Occipital lobe (tissue), 2 donors: ENCODE measurements around the gene USH2A. TPM values are rescaled to one million over a fixed set of nuclear protein-coding genes. Genes with fewer than 3 reads are reported as not detected.
"Not testable (repeated sequence)": the region's sequence is repeated elsewhere in the genome, so short reads cannot be mapped to it uniquely, and the experiment has no call there.

Source experiments
- DNase-seq: peaks from one replicate; lab custom pipeline; 2025; lab: John Stamatoyannopoulos, UW
- total RNA-seq: library from RNA; depleted of rRNA; stranded (reverse); fragments of >200 nt; gene quantifications from one replicate; pipeline ENCODE4 v1.2.3, GENCODE V29; 2014

USH2A gene
- total RNA-seq, 1 donor from 2014 or later = 1.1 TPM

GRCh38 chr1:216200941-216201340 is 222.3 kb downstream of the USH2A start:
- DNase-seq = no peak

- DNase-seq = no peak
Observed at GRCh38 chr1:216194721-216195120, 228.5 kb downstream of the USH2A start.

GRCh38 chr1:216193839-216194443 is 229.3 kb downstream of the USH2A start:
- DNase-seq = no peak

GRCh38 chr1:216190438-216190837 is 232.8 kb downstream of the USH2A start:
- DNase-seq = no peak

- no peak for DNase-seq
Observed at GRCh38 chr1:216186816-216187215, 236.4 kb downstream of the USH2A start.

GRCh38 chr1:216186141-216186540 is 237.1 kb downstream of the USH2A start:
- no peak for DNase-seq

- no peak for DNase-seq
Observed at GRCh38 chr1:216184126-216184680, 239.0 kb downstream of the USH2A start.

GRCh38 chr1:216183454-216183853 is 239.8 kb downstream of the USH2A start:
- no peak for DNase-seq

GRCh38 chr1:216183007-216183406 is 240.2 kb downstream of the USH2A start:
- DNase-seq = no peak

- DNase-seq = no peak
Observed at GRCh38 chr1:216181590-216181989, 241.7 kb downstream of the USH2A start.

GRCh38 chr1:216178281-216178680 is 245.0 kb downstream of the USH2A start:
- DNase-seq = no peak

- no peak for DNase-seq
Observed at GRCh38 chr1:216176970-216177369, 246.3 kb downstream of the USH2A start.

GRCh38 chr1:216175714-216176113 is 247.5 kb downstream of the USH2A start:
- DNase-seq = no peak

- no peak for DNase-seq
Observed at GRCh38 chr1:216173376-216173995, 249.8 kb downstream of the USH2A start.

GRCh38 chr1:216169351-216169750 is 253.9 kb downstream of the USH2A start:
- DNase-seq = no peak

- no peak for DNase-seq
Observed at GRCh38 chr1:216168546-216168945, 254.7 kb downstream of the USH2A start.

GRCh38 chr1:216154063-216154462 is 269.2 kb downstream of the USH2A start:
- DNase-seq = no peak

GRCh38 chr1:216153130-216153529 is 270.1 kb downstream of the USH2A start:
- no peak for DNase-seq

GRCh38 chr1:216145451-216146018 is 277.7 kb downstream of the USH2A start:
- not testable (repeated sequence) for DNase-seq

- no peak for DNase-seq
Observed at GRCh38 chr1:216144661-216145450, 278.4 kb downstream of the USH2A start.

- DNase-seq = no peak
Observed at GRCh38 chr1:216142921-216143320, 280.3 kb downstream of the USH2A start.
